Cerebellar cortex (tissue), 1 donor: ENCODE measurements around the gene C9orf85.
"Not testable (repeated sequence)": the region's sequence is repeated elsewhere in the genome, so short reads cannot be mapped to it uniquely, and the experiment has no call there.

Experiments used
- DNase-seq: peaks from one replicate; pipeline ENCODE4 v3.0.0-alpha.2; 2015; ENCODE audit warnings: low spot score

The C9orf85 gene

GRCh38 chr9:71911061-71911907 lies at the start of gene C9orf85, which contains the start of gene ABHD17B:
C9orf85 (plus strand) TSS chr9:71911639; CDS start chr9:71911735, 96 bp downstream.
ABHD17B (minus strand) TSS chr9:71911193; CDS start chr9:71875080, 36,113 bp downstream.
- DNase-seq = peak; percentile 100

GRCh38 chr9:71863631-71864030 lies 47.8 kb upstream of the C9orf85 start:
- DNase-seq = no peak

- DNase-seq = no peak
These were observed 36.1 kb upstream of the C9orf85 start for GRCh38 chr9:71875345-71875744.

GRCh38 chr9:71876106-71876505 lies 35.3 kb upstream of the C9orf85 start:
- no peak for DNase-seq

GRCh38 chr9:71876829-71877228 lies 34.6 kb upstream of the C9orf85 start:
- DNase-seq = no peak

GRCh38 chr9:71878327-71879274 lies 32.8 kb upstream of the C9orf85 start:
- no peak for DNase-seq

GRCh38 chr9:71879644-71880174 lies 31.7 kb upstream of the C9orf85 start:
- no peak for DNase-seq

- DNase-seq = no peak
These were observed 27.4 kb upstream of the C9orf85 start for GRCh38 chr9:71884005-71884404.

- DNase-seq = no peak
These were observed 26.0 kb upstream of the C9orf85 start for GRCh38 chr9:71885467-71885866.

GRCh38 chr9:71886015-71886414 lies 25.4 kb upstream of the C9orf85 start:
- DNase-seq = no peak

GRCh38 chr9:71886541-71886940 lies 24.9 kb upstream of the C9orf85 start:
- no peak for DNase-seq

GRCh38 chr9:71887362-71887761 lies 24.1 kb upstream of the C9orf85 start:
- DNase-seq = no peak

GRCh38 chr9:71890042-71890679 lies 21.3 kb upstream of the C9orf85 start:
- DNase-seq = no peak

- DNase-seq = no peak
These were observed 19.8 kb upstream of the C9orf85 start for GRCh38 chr9:71891557-71892189.

GRCh38 chr9:71895117-71895516 lies 16.3 kb upstream of the C9orf85 start:
- DNase-seq = no peak

- DNase-seq = no peak
These were observed 15.5 kb upstream of the C9orf85 start for GRCh38 chr9:71895955-71896354.

- DNase-seq = no peak
These were observed 14.7 kb upstream of the C9orf85 start for GRCh38 chr9:71896761-71897160.

- DNase-seq = no peak
These were observed 13.9 kb upstream of the C9orf85 start for GRCh38 chr9:71897577-71897976.

- not testable (repeated sequence) for DNase-seq
These were observed 12.7 kb upstream of the C9orf85 start for GRCh38 chr9:71898756-71899155.

GRCh38 chr9:71901695-71902597 lies 9.5 kb upstream of the C9orf85 start:
- no peak for DNase-seq
